Thyroid gland (tissue), 4 donors: ENCODE data around the gene RPL18A. TPM values are rescaled to one million over a fixed set of nuclear protein-coding genes. Genes with fewer than 3 reads are reported as not detected.
"Not testable (repeated sequence)": the region's sequence is repeated elsewhere in the genome, so short reads cannot be mapped to it uniquely, and the experiment has no call there.

Source experiments
- DNase-seq, 2 donors: peaks; one replicate each; pipeline ENCODE4 v3.0.0-alpha.2; 2019
- H3K27ac ChIP-seq, 3 donors: fragments of 200-600 bp; sonication (generic); 1 replicate in 2 of 3; 2 replicates in 1 of 3; pipeline ENCODE4 v1.5.1; 2016 to 2019; ENCODE audit warnings: mild to moderate bottlenecking in 1 of 3, moderate library complexity in 1 of 3
- H3K27me3 ChIP-seq: fragments of 200-600 bp; sonication (generic); one replicate; pipeline ENCODE4 v1.5.1; 2019
- H3K36me3 ChIP-seq, 2 donors: fragments of 200-600 bp; sonication (generic); one replicate each; pipeline ENCODE4 v1.5.1; 2016 to 2019
- H3K4me1 ChIP-seq, 2 donors: fragments of 200-600 bp; sonication (generic); one replicate each; pipeline ENCODE4 v1.5.1; 2017 to 2019
- H3K4me3 ChIP-seq, 3 donors: fragments of 200-600 bp; sonication (generic); replicated peaks in 1 of 3; 1 replicate in 2 of 3; 2 replicates in 1 of 3; pipeline ENCODE4 v1.5.1; 2016; ENCODE audit warnings: mild to moderate bottlenecking in 1 of 3
- H3K9me3 ChIP-seq: fragments of 200-600 bp; sonication (generic); one replicate; pipeline ENCODE4 v1.5.1; 2017
- CTCF ChIP-seq, 6 experiments: fragments of 200-600 bp in 3 of 6; fragments of 450-650 bp in 3 of 6; sonication (generic) in 3 of 6; IDR thresholded peaks; one replicate each; pipeline ENCODE4 v1.5.1; 2016 to 2019; ENCODE audit warnings: antibody characterized with exemption in 6 of 6, mild to moderate bottlenecking in 2 of 6, inconsistent platforms in 1 of 6, moderate library complexity in 1 of 6
- POLR2A ChIP-seq, 2 donors: fragments of 450-650 bp; IDR thresholded peaks; one replicate each; pipeline ENCODE4 v1.6.1; 2017; ENCODE audit warnings: antibody characterized with exemption in 2 of 2, mild to moderate bottlenecking in 2 of 2, moderate library complexity in 1 of 2
- WGBS, 2 donors: methylation state at CpG; one replicate each; pipeline ENCODE4 v1.1.5; 2017; 5-methylcytosine and 5-hydroxymethylcytosine counted together
- intact Hi-C: fragments of 100-400 bp; cut with DNase I; formaldehyde crosslinking; loops from one replicate; pipeline ENCODE4 v1.15.1; 2023
- total RNA-seq, 4 donors: library from RNA; depleted of rRNA; stranded (reverse); fragments of >200 nt; gene quantifications; one replicate each; pipeline ENCODE4 v1.2.3, GENCODE V29; 2016

The RPL18A gene
- total RNA-seq, 4 donors from 2014 or later = 718 to 1,678 (median 1,197) TPM

DNA sequence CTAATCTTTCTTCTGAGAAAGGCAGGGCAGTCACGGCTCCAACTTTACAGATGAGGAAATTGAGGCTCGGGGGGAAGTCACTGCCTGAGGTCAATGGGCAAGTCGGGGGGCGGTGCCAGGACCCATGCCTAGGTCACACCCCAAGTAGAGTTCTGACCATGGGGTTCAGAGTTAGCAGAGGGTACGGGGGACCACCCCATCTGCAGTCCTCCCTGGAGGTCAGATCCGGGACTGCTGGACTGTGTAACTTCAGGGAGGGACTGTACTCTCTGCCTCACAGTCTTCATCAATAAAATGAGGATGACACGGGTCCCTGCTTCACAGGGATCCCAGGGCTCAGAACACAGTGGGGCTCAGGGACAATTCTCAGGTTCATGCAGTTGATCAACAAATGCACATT, 19.8 kb downstream of the RPL18A start:
- no peak for TF ChIP-seq CTCF (IDR thresholded peaks at IDR 0.05)
- no peak for TF ChIP-seq POLR2A (IDR thresholded peaks at IDR 0.05)
- H3K4me3 ChIP-seq = no peak overlapping the region
- no peak for DNase-seq
- no peaks in the 10 kb centered on the region for H3K36me3 ChIP-seq
- H3K9me3 ChIP-seq = no peaks in the 10 kb centered on the region
- no peaks in the 10 kb centered on the region for H3K27me3 ChIP-seq
- 86 to 88% methylated on average over 6 to 7 of the region's 7 CpGs for WGBS, 2 donors
- H3K27ac ChIP-seq = no peak overlapping the region
- H3K4me1 ChIP-seq = no peaks in the 10 kb centered on the region
- intact Hi-C loops = no loop called here

DNA sequence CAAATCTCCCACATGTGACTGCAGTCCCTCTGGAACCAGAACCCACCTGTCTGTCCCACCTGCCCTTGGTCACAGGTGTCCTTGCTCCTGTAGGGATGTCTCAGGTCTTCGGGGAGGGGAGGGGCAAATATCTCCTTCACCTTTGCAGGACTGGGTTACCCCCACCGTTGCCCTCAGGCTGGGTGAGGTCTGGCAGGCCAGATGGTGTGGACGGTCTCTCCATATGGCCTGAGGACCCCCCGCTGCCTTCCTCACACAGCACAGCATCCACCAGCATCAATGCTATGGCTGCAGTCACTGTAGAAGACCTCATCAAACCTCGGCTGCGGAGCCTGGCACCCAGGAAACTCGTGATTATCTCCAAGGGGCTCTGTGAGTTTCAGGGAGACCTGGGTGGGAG, 22.0 kb downstream of the RPL18A start:
- Histone ChIP-seq H3K27ac (no peak overlapping the region), H3K4me3 (no peak overlapping the region), H3K4me1 (no peaks in the 10 kb centered on the region), H3K27me3 (no peaks in the 10 kb centered on the region), H3K9me3 (no peaks in the 10 kb centered on the region), H3K36me3 (no peaks in the 10 kb centered on the region)
- 70 to 91% methylated on average over 4 to 7 of the region's 7 CpGs for WGBS, 2 donors
- DNase-seq = no peak
- TF ChIP-seq CTCF (IDR thresholded peaks at IDR 0.05) (no peak), POLR2A (IDR thresholded peaks at IDR 0.05) (no peak)
- intact Hi-C loops = no loop called here

DNA sequence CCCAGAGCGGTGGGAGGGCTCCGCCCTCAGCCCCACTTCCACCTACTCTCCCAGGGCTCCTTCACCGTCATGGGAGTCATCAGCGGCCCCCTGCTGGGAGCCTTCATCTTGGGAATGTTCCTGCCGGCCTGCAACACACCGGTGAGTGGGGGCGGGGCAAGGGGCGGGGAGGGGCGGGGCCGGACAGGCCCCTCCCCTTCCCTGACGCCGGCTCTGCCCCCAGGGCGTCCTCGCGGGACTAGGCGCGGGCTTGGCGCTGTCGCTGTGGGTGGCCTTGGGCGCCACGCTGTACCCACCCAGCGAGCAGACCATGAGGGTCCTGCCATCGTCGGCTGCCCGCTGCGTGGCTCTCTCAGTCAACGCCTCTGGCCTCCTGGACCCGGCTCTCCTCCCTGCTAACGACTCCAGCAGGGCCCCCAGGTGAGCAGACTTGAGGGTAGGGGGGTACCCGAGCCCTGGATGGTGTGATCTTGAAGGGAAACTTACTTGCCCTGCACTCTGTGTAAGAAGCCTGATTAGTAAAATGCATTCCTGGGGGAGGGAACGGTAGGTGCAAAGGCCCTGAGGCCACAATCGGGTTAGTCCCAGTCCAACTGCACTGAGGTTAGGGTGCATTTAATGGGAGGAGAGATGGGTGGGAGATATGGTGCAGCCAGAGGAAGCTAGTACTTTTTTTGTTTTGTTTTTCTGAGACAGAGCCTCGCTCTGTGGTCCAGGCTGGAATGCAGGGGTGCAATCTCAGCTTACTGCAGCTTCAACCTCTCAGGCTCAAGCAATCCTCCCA, 24.1 kb downstream of the RPL18A start:
- Histone ChIP-seq H3K9me3 (no peaks in the 10 kb centered on the region), H3K4me1 (no peaks in the 10 kb centered on the region), H3K36me3 (no peaks in the 10 kb centered on the region), H3K4me3 (no peak overlapping the region), H3K27me3 (no peaks in the 10 kb centered on the region), H3K27ac (no peak overlapping the region)
- intact Hi-C loops = no loop called here
- WGBS, 2 donors = 71 to 79% methylated on average over 10 to 20 of the region's 33 CpGs
- TF ChIP-seq POLR2A (IDR thresholded peaks at IDR 0.05) (no peak), CTCF (IDR thresholded peaks at IDR 0.05) (no peak)
- no peak for DNase-seq

DNA sequence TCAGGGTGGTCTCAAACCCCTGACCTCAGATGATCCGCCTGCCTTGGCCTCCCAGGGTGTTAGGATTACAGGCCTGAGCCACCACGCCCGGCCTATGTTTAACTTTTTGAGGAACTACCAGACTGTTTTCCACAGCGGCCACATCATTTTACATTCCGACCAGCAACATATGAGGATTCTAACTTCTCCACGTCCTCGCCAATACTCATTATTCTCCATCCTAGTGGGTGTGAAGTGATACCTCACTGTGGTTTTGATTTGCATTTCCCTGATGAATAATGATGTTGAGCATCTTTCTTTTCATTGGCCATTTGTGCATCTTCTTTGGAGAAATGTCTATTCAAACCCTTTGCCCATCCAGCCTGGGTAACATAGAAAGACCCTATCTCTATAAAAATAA, 26.8 kb downstream of the RPL18A start:
- H3K4me3 ChIP-seq = no peak overlapping the region
- intact Hi-C loops = no loop called here
- no peaks in the 10 kb centered on the region for H3K27me3 ChIP-seq
- H3K36me3 ChIP-seq = no peaks in the 10 kb centered on the region
- no peak overlapping the region for H3K27ac ChIP-seq
- 83 to 93% methylated on average over 7 of the region's 7 CpGs for WGBS, 2 donors
- H3K9me3 ChIP-seq = no peaks in the 10 kb centered on the region
- TF ChIP-seq CTCF (IDR thresholded peaks at IDR 0.05) (no peak), POLR2A (IDR thresholded peaks at IDR 0.05) (no peak)
- DNase-seq = no peak
- H3K4me1 ChIP-seq = no peaks in the 10 kb centered on the region

GRCh38 chr19:17887221-17887620, 27.5 kb downstream of the RPL18A start:
- H3K9me3 ChIP-seq, H3K27ac ChIP-seq, intact Hi-C loops, H3K27me3 ChIP-seq, H3K4me3 ChIP-seq, DNase-seq, H3K4me1 ChIP-seq, H3K36me3 ChIP-seq: not testable (repeated sequence)
- 82 to 85% methylated on average over 4 of the region's 4 CpGs for WGBS, 2 donors
